Raji (cell line): ENCODE data around the gene RARG.

ENCODE experiments used
- POLR2A ChIP-seq: IDR thresholded peaks from 2 replicates; pipeline ENCODE4 v1.6.1; 2011; ENCODE audit warnings: low read depth, low read length, control low read depth; ENCODE audit not compliant: insufficient read depth

RARG gene

GRCh38 chr12:53221203-53222080 is 10.6 kb downstream of the RARG start:
- TF ChIP-seq POLR2A = peak; percentile 66

- peak; percentile 66 for TF ChIP-seq POLR2A
Measured at GRCh38 chr12:53220694-53221202, 11.3 kb downstream of the RARG start.

GRCh38 chr12:53219956-53220693 is 11.9 kb downstream of the RARG start:
- no peak for TF ChIP-seq POLR2A

GRCh38 chr12:53219292-53219955 is 12.6 kb downstream of the RARG start:
- TF ChIP-seq POLR2A = no peak

- no peak for TF ChIP-seq POLR2A
Measured at GRCh38 chr12:53218551-53219291, 13.3 kb downstream of the RARG start.

- TF ChIP-seq POLR2A = no peak
Measured at GRCh38 chr12:53217931-53218307, 14.1 kb downstream of the RARG start.

GRCh38 chr12:53217051-53217930 is 14.7 kb downstream of the RARG start:
- no peak for TF ChIP-seq POLR2A

GRCh38 chr12:53215497-53215896 is 16.5 kb downstream of the RARG start:
- TF ChIP-seq POLR2A = no peak

GRCh38 chr12:53214687-53215455 is 17.1 kb downstream of the RARG start:
- no peak for TF ChIP-seq POLR2A

- no peak for TF ChIP-seq POLR2A
Measured at GRCh38 chr12:53214221-53214620, 17.8 kb downstream of the RARG start.

- TF ChIP-seq POLR2A = 0 out of 2 replicates have a peak, but pooled peaks have one; percentile 33
Measured at GRCh38 chr12:53213348-53213747, 18.7 kb downstream of the RARG start.

GRCh38 chr12:53212931-53213330 is 19.1 kb downstream of the RARG start:
- TF ChIP-seq POLR2A = no peak

GRCh38 chr12:53211476-53212381 is 20.3 kb downstream of the RARG start:
- no peak for TF ChIP-seq POLR2A
